HEK293 (cell line): ENCODE data around the gene CDH3.

Source experiments
- CTCF ChIP-seq: fragments of 450-650 bp; formaldehyde crosslinking; IDR thresholded peaks from 2 replicates; pipeline ENCODE4 v1.5.1; 2016; ENCODE audit warnings: missing biosample characterization, missing genetic modification characterization
- REPIN1 ChIP-seq: fragments of 450-650 bp; formaldehyde crosslinking; IDR thresholded peaks from 2 replicates; pipeline ENCODE4 v1.5.1; 2017; ENCODE audit warnings: missing biosample characterization, missing genetic modification characterization, low read depth
- ZNF146 ChIP-seq: fragments of 450-650 bp; formaldehyde crosslinking; IDR thresholded peaks from 2 replicates; pipeline ENCODE4 v1.5.1; 2016; ENCODE audit warnings: missing biosample characterization, missing genetic modification characterization
- ZNF174 ChIP-seq: fragments of 450-650 bp; formaldehyde crosslinking; IDR thresholded peaks from 2 replicates; pipeline ENCODE4 v1.5.0; 2017; ENCODE audit warnings: missing biosample characterization, mild to moderate bottlenecking, missing genetic modification characterization
- ZNF23 ChIP-seq: fragments of 450-650 bp; formaldehyde crosslinking; IDR thresholded peaks from 2 replicates; pipeline ENCODE4 v1.5.1; 2016; ENCODE audit warnings: missing biosample characterization, missing genetic modification characterization, borderline replicate concordance
- ZNF670 ChIP-seq: fragments of 450-650 bp; formaldehyde crosslinking; IDR thresholded peaks from 2 replicates; pipeline ENCODE4 v1.5.1; 2016; ENCODE audit warnings: missing biosample characterization, missing genetic modification characterization, low read depth
- TF ChIP-seq, protein P1 (sequence below): fragments of 450-650 bp; formaldehyde crosslinking; conservative IDR thresholded peaks from 2 replicates; pipeline ENCODE4 v1.5.1; 2016; ENCODE audit warnings: low read depth, missing biosample characterization, missing genetic modification characterization

GRCh38 chr16:68662035-68662434 lies 16.9 kb downstream of the CDH3 start:
- no peak for TF ChIP-seq ZNF174 (tag by site-specific recombination)
- no peak for TF ChIP-seq ZNF146
- no peak for TF ChIP-seq ZNF23 (tag by site-specific recombination)
- TF ChIP-seq CTCF (tag by site-specific recombination): no peak
- no peak for TF ChIP-seq REPIN1 (tag by site-specific recombination)
- TF ChIP-seq ZNF670 (tag by site-specific recombination): no peak
- TF ChIP-seq, protein P1, sequence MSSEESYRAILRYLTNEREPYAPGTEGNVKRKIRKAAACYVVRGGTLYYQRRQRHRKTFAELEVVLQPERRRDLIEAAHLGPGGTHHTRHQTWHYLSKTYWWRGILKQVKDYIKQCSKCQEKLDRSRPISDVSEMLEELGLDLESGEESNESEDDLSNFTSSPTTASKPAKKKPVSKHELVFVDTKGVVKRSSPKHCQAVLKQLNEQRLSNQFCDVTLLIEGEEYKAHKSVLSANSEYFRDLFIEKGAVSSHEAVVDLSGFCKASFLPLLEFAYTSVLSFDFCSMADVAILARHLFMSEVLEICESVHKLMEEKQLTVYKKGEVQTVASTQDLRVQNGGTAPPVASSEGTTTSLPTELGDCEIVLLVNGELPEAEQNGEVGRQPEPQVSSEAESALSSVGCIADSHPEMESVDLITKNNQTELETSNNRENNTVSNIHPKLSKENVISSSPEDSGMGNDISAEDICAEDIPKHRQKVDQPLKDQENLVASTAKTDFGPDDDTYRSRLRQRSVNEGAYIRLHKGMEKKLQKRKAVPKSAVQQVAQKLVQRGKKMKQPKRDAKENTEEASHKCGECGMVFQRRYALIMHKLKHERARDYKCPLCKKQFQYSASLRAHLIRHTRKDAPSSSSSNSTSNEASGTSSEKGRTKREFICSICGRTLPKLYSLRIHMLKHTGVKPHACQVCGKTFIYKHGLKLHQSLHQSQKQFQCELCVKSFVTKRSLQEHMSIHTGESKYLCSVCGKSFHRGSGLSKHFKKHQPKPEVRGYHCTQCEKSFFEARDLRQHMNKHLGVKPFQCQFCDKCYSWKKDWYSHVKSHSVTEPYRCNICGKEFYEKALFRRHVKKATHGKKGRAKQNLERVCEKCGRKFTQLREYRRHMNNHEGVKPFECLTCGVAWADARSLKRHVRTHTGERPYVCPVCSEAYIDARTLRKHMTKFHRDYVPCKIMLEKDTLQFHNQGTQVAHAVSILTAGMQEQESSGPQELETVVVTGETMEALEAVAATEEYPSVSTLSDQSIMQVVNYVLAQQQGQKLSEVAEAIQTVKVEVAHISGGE (tag by site-specific recombination): no peak
